ENCODE results near the gene EHBP1L1.

- TF ChIP-seq POLR2AphosphoS5 (IDR thresholded peaks at IDR 0.05; ENCODE audit: low read depth, low read length) (no peak), SPI1 (IDR thresholded peaks at IDR 0.05; ENCODE audit: low read depth, low read length) (no peak), TAF1 (IDR thresholded peaks at IDR 0.05; ENCODE audit: low read depth, low read length) (no peak), POLR2A (IDR thresholded peaks at IDR 0.05; ENCODE audit: low read depth, low read length) (no peak), POU2F2 (IDR thresholded peaks at IDR 0.05; ENCODE audit: low read depth, low read length) (no peak)
These were observed 3.3 kb upstream of the EHBP1L1 start, which contains the start of gene FAM89B for GRCh38 chr11:65572356-65573051.

All from GM12891 (cell line).